Mesothelial cell of epicardium (in vitro differentiated cells): ENCODE results near the gene CCNK. TPM values are rescaled to one million over a fixed set of nuclear protein-coding genes. Genes with fewer than 3 reads are reported as not detected.

Experiments
- DNase-seq, 2 experiments: peaks; one replicate each; pipeline ENCODE4 v3.0.0; 2021; ENCODE audit warnings: low spot score in 2 of 2; ENCODE audit not compliant: unreplicated experiment in 2 of 2
- H3K27ac Mint-ChIP-seq: 2 replicates; pipeline ENCODE4 v1.8.0; 2021; ENCODE audit warnings: mixed read lengths
- H3K27me3 Mint-ChIP-seq: 2 replicates; pipeline ENCODE4 v1.8.0; 2021; ENCODE audit warnings: low read depth, mixed read lengths
- H3K36me3 Mint-ChIP-seq: 2 replicates; pipeline ENCODE4 v1.8.0; 2021; ENCODE audit warnings: mixed read lengths
- H3K4me1 Mint-ChIP-seq: 2 replicates; pipeline ENCODE4 v1.8.0; 2021; ENCODE audit warnings: mixed read lengths
- H3K4me3 Mint-ChIP-seq: 2 replicates; pipeline ENCODE4 v1.8.0; 2021; ENCODE audit warnings: mild to moderate bottlenecking, moderate library complexity, mixed read lengths
- H3K9me3 Mint-ChIP-seq: 2 replicates; pipeline ENCODE4 v1.8.0; 2021; ENCODE audit warnings: mixed read lengths
- CTCF ChIP-seq: fragments of 200-600 bp; sonication (generic); IDR thresholded peaks from one replicate; pipeline ENCODE4 v1.5.0; 2021; ENCODE audit warnings: antibody characterized with exemption; ENCODE audit not compliant: unreplicated experiment
- total RNA-seq: library from RNA; stranded (reverse); gene quantifications from 3 replicates; pipeline ENCODE4 v1.2.1, GENCODE V29; 2021

Gene CCNK
- total RNA-seq, 1 donor from 2014 or later: 65.1 TPM

- no peaks in the 10 kb centered on the region for H3K27me3 Mint-ChIP-seq
- DNase-seq: no peak
- no peak overlapping the region for H3K4me3 Mint-ChIP-seq
- H3K27ac Mint-ChIP-seq: peak overlapping the region; percentile 80
- H3K36me3 Mint-ChIP-seq: no peaks in the 10 kb centered on the region
- H3K4me1 Mint-ChIP-seq: peaks cover 47% of the 10 kb centered on the region
- no peak for TF ChIP-seq CTCF
- no peaks in the 10 kb centered on the region for H3K9me3 Mint-ChIP-seq
Measured at GRCh38 chr14:99521176-99522024, 40.2 kb downstream of the CCNK start.

GRCh38 chr14:99522025-99522401 is 40.8 kb downstream of the CCNK start:
- Mint-ChIP-seq H3K9me3 (no peaks in the 10 kb centered on the region), H3K4me3 (no peak overlapping the region), H3K27ac (peak overlapping the region; percentile 93), H3K36me3 (no peaks in the 10 kb centered on the region), H3K27me3 (no peaks in the 10 kb centered on the region), H3K4me1 (peaks cover 47% of the 10 kb centered on the region)
- TF ChIP-seq CTCF: no peak
- DNase-seq: no peak

GRCh38 chr14:99522457-99522891 is 41.3 kb downstream of the CCNK start:
- no peak for TF ChIP-seq CTCF
- H3K27me3 Mint-ChIP-seq: no peaks in the 10 kb centered on the region
- peaks cover 50% of the 10 kb centered on the region for H3K4me1 Mint-ChIP-seq
- peak overlapping the region; percentile 39 for H3K4me3 Mint-ChIP-seq
- H3K36me3 Mint-ChIP-seq: no peaks in the 10 kb centered on the region
- H3K9me3 Mint-ChIP-seq: no peaks in the 10 kb centered on the region
- no peak for DNase-seq
- H3K27ac Mint-ChIP-seq: peak overlapping the region; percentile 93

DNA sequence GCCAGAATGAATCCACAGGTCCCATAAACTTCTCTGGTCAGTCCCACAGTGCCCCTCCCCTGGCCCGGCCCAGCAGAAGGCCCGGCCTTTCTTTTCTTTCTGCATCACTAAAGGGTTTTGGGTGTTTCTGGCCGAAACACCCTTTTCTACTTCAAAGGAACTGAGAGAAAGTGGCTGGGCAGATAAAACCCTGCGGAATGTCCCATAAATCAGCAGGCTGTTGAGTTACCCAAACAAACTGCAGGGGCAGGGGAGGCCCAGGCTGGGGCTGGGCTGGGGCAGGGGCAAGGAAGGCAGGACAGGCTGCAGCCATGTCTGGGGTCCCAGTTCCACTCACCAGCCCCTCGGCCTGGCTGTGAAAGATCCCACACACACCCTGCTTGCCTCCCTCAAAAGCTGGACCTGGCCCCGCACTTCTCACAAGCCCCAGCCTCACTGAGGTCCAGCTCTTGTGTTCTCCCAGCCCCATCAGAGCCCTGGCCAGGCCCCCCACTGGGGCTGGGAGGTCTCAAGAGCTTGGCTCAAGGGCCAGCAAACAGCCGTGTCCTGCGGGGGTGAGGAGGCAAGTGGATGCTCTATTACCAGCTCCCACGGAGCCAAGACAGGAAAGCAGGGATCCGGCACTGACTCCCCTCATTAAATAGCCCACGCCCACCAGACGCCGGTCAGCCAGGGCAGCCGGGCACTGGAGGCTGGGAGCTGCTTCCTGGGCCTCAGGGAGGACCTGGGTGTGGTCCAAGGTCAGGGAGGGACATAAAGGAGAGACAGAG is 41.9 kb downstream of the CCNK start:
- Mint-ChIP-seq H3K27me3 (no peaks in the 10 kb centered on the region), H3K27ac (peak overlapping the region; percentile 93), H3K9me3 (no peaks in the 10 kb centered on the region), H3K4me3 (peak overlapping the region; percentile 39), H3K36me3 (no peaks in the 10 kb centered on the region), H3K4me1 (peaks cover 50% of the 10 kb centered on the region)
- no peak for DNase-seq
- TF ChIP-seq CTCF: no peak

- H3K4me3 Mint-ChIP-seq: no peak overlapping the region
- no peak for DNase-seq
- no peaks in the 10 kb centered on the region for H3K9me3 Mint-ChIP-seq
- peak overlapping the region; percentile 95 for H3K27ac Mint-ChIP-seq
- H3K27me3 Mint-ChIP-seq: no peaks in the 10 kb centered on the region
- H3K36me3 Mint-ChIP-seq: no peaks in the 10 kb centered on the region
- no peak for TF ChIP-seq CTCF
- peaks cover 50% of the 10 kb centered on the region for H3K4me1 Mint-ChIP-seq
Measured at GRCh38 chr14:99523704-99524055, 42.5 kb downstream of the CCNK start.
